ENCODE measurements around the gene C1orf210. TPM values are rescaled to one million over a fixed set of nuclear protein-coding genes. Genes with fewer than 3 reads are reported as not detected.

C1orf210 gene
- total and polyA plus RNA-seq, 2 donors: 0.66 to 3.1 TPM

GRCh38 chr1:43234267-43234666 is 51.1 kb downstream of the C1orf210 start:
- Histone ChIP-seq H3K36me3 (ENCODE audit: control insufficient read depth in 2 of 2, insufficient read depth in 2 of 2, low read length in 1 of 2) (no peaks in the 10 kb centered on the region), H3K4me1 (ENCODE audit: control insufficient read depth in 2 of 2, insufficient read depth in 2 of 2, low read length in 2 of 2) (no peaks in the 10 kb centered on the region), H3K27me3 (ENCODE audit: control insufficient read depth in 2 of 2, insufficient read depth in 1 of 2, low read length in 1 of 2) (no peaks in the 10 kb centered on the region), H3K4me3 (ENCODE audit: low read length in 2 of 2) (no peak overlapping the region), H3K9me3 (ENCODE audit: control insufficient read depth in 2 of 2, insufficient read depth in 1 of 2, low read length in 1 of 2) (no peaks in the 10 kb centered on the region), H3K27ac (ENCODE audit: low read depth in 1 of 2, low read length in 1 of 2) (no peak overlapping the region)
- 97% methylated on average over 17 of the region's 17 CpGs for WGBS
- DNase-seq (ENCODE audit: low read depth in 6 of 9, low spot score in 9 of 9): no peak

GRCh38 chr1:43233631-43234030 is 51.8 kb downstream of the C1orf210 start:
- WGBS: 96% methylated on average over 5 of the region's 5 CpGs
- H3K27ac ChIP-seq (ENCODE audit: low read depth in 1 of 2, low read length in 1 of 2): no peak overlapping the region
- no peaks in the 10 kb centered on the region for H3K36me3 ChIP-seq (ENCODE audit: control insufficient read depth in 2 of 2, insufficient read depth in 2 of 2, low read length in 1 of 2)
- H3K4me1 ChIP-seq (ENCODE audit: control insufficient read depth in 2 of 2, insufficient read depth in 2 of 2, low read length in 2 of 2): no peaks in the 10 kb centered on the region
- no peak overlapping the region for H3K4me3 ChIP-seq (ENCODE audit: low read length in 2 of 2)
- DNase-seq (ENCODE audit: low read depth in 6 of 9, low spot score in 9 of 9): no peak
- H3K9me3 ChIP-seq (ENCODE audit: control insufficient read depth in 2 of 2, insufficient read depth in 1 of 2, low read length in 1 of 2): no peaks in the 10 kb centered on the region
- H3K27me3 ChIP-seq (ENCODE audit: control insufficient read depth in 2 of 2, insufficient read depth in 1 of 2, low read length in 1 of 2): no peaks in the 10 kb centered on the region

- H3K9me3 ChIP-seq (ENCODE audit: control insufficient read depth in 2 of 2, insufficient read depth in 1 of 2, low read length in 1 of 2): no peaks in the 10 kb centered on the region
- H3K27ac ChIP-seq (ENCODE audit: low read depth in 1 of 2, low read length in 1 of 2): no peak overlapping the region
- no peak overlapping the region for H3K4me3 ChIP-seq (ENCODE audit: low read length in 2 of 2)
- WGBS: 97% methylated on average over 4 of the region's 4 CpGs
- no peaks in the 10 kb centered on the region for H3K4me1 ChIP-seq (ENCODE audit: control insufficient read depth in 2 of 2, insufficient read depth in 2 of 2, low read length in 2 of 2)
- no peaks in the 10 kb centered on the region for H3K27me3 ChIP-seq (ENCODE audit: control insufficient read depth in 2 of 2, insufficient read depth in 1 of 2, low read length in 1 of 2)
- no peaks in the 10 kb centered on the region for H3K36me3 ChIP-seq (ENCODE audit: control insufficient read depth in 2 of 2, insufficient read depth in 2 of 2, low read length in 1 of 2)
- DNase-seq (ENCODE audit: low read depth in 6 of 9, low spot score in 9 of 9): no peak
Measured at GRCh38 chr1:43232482-43232881, 52.9 kb downstream of the C1orf210 start.

GRCh38 chr1:43232074-43232473 is 53.3 kb downstream of the C1orf210 start:
- no peaks in the 10 kb centered on the region for H3K4me1 ChIP-seq (ENCODE audit: control insufficient read depth in 2 of 2, insufficient read depth in 2 of 2, low read length in 2 of 2)
- H3K36me3 ChIP-seq (ENCODE audit: control insufficient read depth in 2 of 2, insufficient read depth in 2 of 2, low read length in 1 of 2): no peaks in the 10 kb centered on the region
- H3K27ac ChIP-seq (ENCODE audit: low read depth in 1 of 2, low read length in 1 of 2): no peak overlapping the region
- H3K9me3 ChIP-seq (ENCODE audit: control insufficient read depth in 2 of 2, insufficient read depth in 1 of 2, low read length in 1 of 2): no peaks in the 10 kb centered on the region
- no peak overlapping the region for H3K4me3 ChIP-seq (ENCODE audit: low read length in 2 of 2)
- 68% methylated on average over 4 of the region's 4 CpGs for WGBS
- DNase-seq (ENCODE audit: low read depth in 6 of 9, low spot score in 9 of 9): no peak
- H3K27me3 ChIP-seq (ENCODE audit: control insufficient read depth in 2 of 2, insufficient read depth in 1 of 2, low read length in 1 of 2): no peaks in the 10 kb centered on the region

Other genes starting within 250 kb of the C1orf210 start
- 64.1 TPM for gene EBNA1BP2, start 113.3 kb downstream of the C1orf210 start, total RNA-seq
- 41.3 TPM for gene EBNA1BP2, start 113.3 kb downstream of the C1orf210 start, polyA plus RNA-seq
- gene CFAP57, start 113.3 kb downstream of the C1orf210 start, total RNA-seq: 0.42 TPM
- 0.16 TPM for gene CFAP57, start 113.3 kb downstream of the C1orf210 start, polyA plus RNA-seq
- gene TMEM125, start 15.6 kb downstream of the C1orf210 start, total RNA-seq: 0.42 TPM
- 2.4 TPM for gene TMEM125, start 15.6 kb downstream of the C1orf210 start, polyA plus RNA-seq
- 4.8 TPM for gene TIE1, start 15.4 kb upstream of the C1orf210 start, total RNA-seq
- gene TIE1, start 15.4 kb upstream of the C1orf210 start, polyA plus RNA-seq: 8.3 TPM
- gene MPL, start 52.2 kb upstream of the C1orf210 start, total RNA-seq: 0.05 TPM
- gene MPL, start 52.2 kb upstream of the C1orf210 start, polyA plus RNA-seq: 0.02 TPM
- 68.1 TPM for gene CDC20, start 73.4 kb upstream of the C1orf210 start, total RNA-seq
- gene CDC20, start 73.4 kb upstream of the C1orf210 start, polyA plus RNA-seq: 14.1 TPM
- gene ELOVL1, start 82.4 kb upstream of the C1orf210 start, total RNA-seq: 26.1 TPM
- 44.8 TPM for gene ELOVL1, start 82.4 kb upstream of the C1orf210 start, polyA plus RNA-seq
- gene MED8, start 104.2 kb upstream of the C1orf210 start, total RNA-seq: 25.2 TPM
- gene MED8, start 104.2 kb upstream of the C1orf210 start, polyA plus RNA-seq: 32.3 TPM
- 8.8 TPM for gene SZT2, start 104.3 kb upstream of the C1orf210 start, total RNA-seq
- 19.9 TPM for gene SZT2, start 104.3 kb upstream of the C1orf210 start, polyA plus RNA-seq
- gene HYI, start 168.3 kb upstream of the C1orf210 start, total RNA-seq: 10.8 TPM
- 23.0 TPM for gene HYI, start 168.3 kb upstream of the C1orf210 start, polyA plus RNA-seq
- gene PTPRF, start 245.3 kb upstream of the C1orf210 start, total RNA-seq: 26.0 TPM
- gene PTPRF, start 245.3 kb upstream of the C1orf210 start, polyA plus RNA-seq: 40.6 TPM

Data from thymus (tissue), 11 donors.